Keratinocyte (primary cell): ENCODE data around the gene ALK. TPM values are rescaled to one million over a fixed set of nuclear protein-coding genes. Genes with fewer than 3 reads are reported as not detected.

Experiments used
- DNase-seq: peaks from one replicate; pipeline ENCODE4 v3.0.0-alpha.2; 2011; ENCODE audit warnings: low read depth, missing footprints, low spot score
- FAIRE-seq: peaks from 2 replicates; lab custom pipeline; 2011; peaks lifted over from hg19 to GRCh38; lab: Jason Lieb, UNC
- H2AFZ ChIP-seq: 2 replicates; pipeline ENCODE4 v1.6.0; 2012; ENCODE audit warnings: low read length, control low read depth, inconsistent platforms; ENCODE audit not compliant: control insufficient read depth
- H3K27ac ChIP-seq: 2 replicates; pipeline ENCODE4 v1.5.1; 2011; ENCODE audit warnings: low read length; ENCODE audit not compliant: control insufficient read depth, insufficient read depth
- H3K27me3 ChIP-seq: 3 replicates; pipeline ENCODE4 v1.6.0; 2011; ENCODE audit warnings: low read length; ENCODE audit not compliant: control insufficient read depth, insufficient read depth; ENCODE audit errors: extremely low read depth
- H3K36me3 ChIP-seq, 2 experiments: 2 replicates in 1 of 2; 3 replicates in 1 of 2; pipeline ENCODE4 v1.5.1; 2011; ENCODE audit warnings: low read length in 2 of 2, mild to moderate bottlenecking in 1 of 2; ENCODE audit not compliant: control insufficient read depth in 2 of 2, insufficient read depth in 2 of 2; ENCODE audit errors: extremely low read depth in 1 of 2
- H3K4me1 ChIP-seq: 3 replicates; pipeline ENCODE4 v1.5.1; 2011; ENCODE audit warnings: low read length; ENCODE audit not compliant: control insufficient read depth, insufficient read depth; ENCODE audit errors: extremely low read depth
- H3K4me2 ChIP-seq: 3 replicates; pipeline ENCODE4 v1.6.0; 2011; ENCODE audit warnings: low read depth, low read length; ENCODE audit not compliant: control insufficient read depth, insufficient read depth; ENCODE audit errors: extremely low read depth
- H3K4me3 ChIP-seq, 3 experiments: fragments of 200-600 bp in 1 of 3; sonication (generic) in 1 of 3; 2 replicates in 2 of 3; 3 replicates in 1 of 3; pipeline ENCODE4 v1.5.1; 2011 to 2016; ENCODE audit warnings: low read length in 3 of 3, mild to moderate bottlenecking in 3 of 3, control low read depth in 2 of 3, inconsistent platforms in 1 of 3, low read depth in 1 of 3, mixed read lengths in 1 of 3, mixed run types in 1 of 3, moderate library complexity in 1 of 3; ENCODE audit not compliant: control insufficient read depth in 2 of 3, insufficient read depth in 2 of 3; ENCODE audit errors: extremely low read depth in 1 of 3
- H3K79me2 ChIP-seq: 2 replicates; pipeline ENCODE4 v1.6.0; 2012; ENCODE audit warnings: low read length; ENCODE audit not compliant: control insufficient read depth, insufficient read depth
- H3K9ac ChIP-seq: 3 replicates; pipeline ENCODE4 v1.6.0; 2011; ENCODE audit warnings: low read length; ENCODE audit not compliant: control insufficient read depth, insufficient read depth; ENCODE audit errors: extremely low read depth
- H3K9me1 ChIP-seq: 3 replicates; pipeline ENCODE4 v1.6.0; 2011; ENCODE audit warnings: low read length; ENCODE audit not compliant: control insufficient read depth, insufficient read depth; ENCODE audit errors: extremely low read depth
- H3K9me3 ChIP-seq: 2 replicates; pipeline ENCODE4 v1.5.1; 2012; ENCODE audit warnings: low read depth, low read length; ENCODE audit not compliant: control insufficient read depth
- H4K20me1 ChIP-seq: 3 replicates; pipeline ENCODE4 v1.6.0; 2011; ENCODE audit warnings: low read length; ENCODE audit not compliant: control insufficient read depth, insufficient read depth; ENCODE audit errors: extremely low read depth
- EZH2 ChIP-seq: IDR thresholded peaks from one replicate; pipeline ENCODE4 v1.6.1; 2012; ENCODE audit warnings: inconsistent platforms, mild to moderate bottlenecking, low read length, moderate library complexity
- dilution Hi-C: fragments of 300-500 bp; cut with MboI; formaldehyde crosslinking; loops from one replicate; pipeline ENCODE4 v1.7.0; 2020; ENCODE audit warnings: low sequenced_read_pairs; ENCODE audit not compliant: extremely low pct_ligation_motif_present
- polyA plus RNA-seq, 5 experiments: library from polyadenylated mRNA; depleted of rRNA in 3 of 5; stranded (reverse) in 3 of 5; stranded (forward) in 1 of 5; unstranded in 1 of 5; fragments of >200 nt; gene quantifications; 1 replicate in 1 of 5; 2 replicates in 3 of 5; 3 replicates in 1 of 5; pipeline versions ENCODE4 v1.2.1 to v1.2.3, GENCODE V29; 2011 to 2012; ENCODE audit warnings: missing spikeins in 2 of 5, low read depth in 1 of 5, low replicate concordance in 1 of 5
- TF ChIP-seq, protein P1 (sequence below), 3 experiments: IDR thresholded peaks in 1 of 3; conservative IDR thresholded peaks in 1 of 3; optimal IDR thresholded peaks in 1 of 3; 2 replicates in 2 of 3; 3 replicates in 1 of 3; pipeline versions ENCODE3 to v1.5.1; 2011; ENCODE audit warnings: low read length in 3 of 3, mild to moderate bottlenecking in 3 of 3, moderate library complexity in 2 of 3, control low read depth in 1 of 3, inconsistent platforms in 1 of 3; ENCODE audit not compliant: insufficient read depth in 2 of 3; ENCODE audit errors: extremely low read depth in 1 of 3

ALK gene
- polyA plus RNA-seq, 1 donor (not counting 4 experiments of a cell fraction or from before 2014, with no cell fraction given) = not detected

- FAIRE-seq (no peak), DNase-seq (no peak)
- no peak overlapping the region for H3K9ac ChIP-seq
- peaks cover 8% of the 10 kb centered on the region for H3K4me1 ChIP-seq
- no peaks in the 10 kb centered on the region for H3K36me3 ChIP-seq
- no peaks in the 10 kb centered on the region for H3K9me1 ChIP-seq
- no peak overlapping the region for H3K4me2 ChIP-seq
- no peak for TF ChIP-seq EZH2
- TF ChIP-seq, protein P1, sequence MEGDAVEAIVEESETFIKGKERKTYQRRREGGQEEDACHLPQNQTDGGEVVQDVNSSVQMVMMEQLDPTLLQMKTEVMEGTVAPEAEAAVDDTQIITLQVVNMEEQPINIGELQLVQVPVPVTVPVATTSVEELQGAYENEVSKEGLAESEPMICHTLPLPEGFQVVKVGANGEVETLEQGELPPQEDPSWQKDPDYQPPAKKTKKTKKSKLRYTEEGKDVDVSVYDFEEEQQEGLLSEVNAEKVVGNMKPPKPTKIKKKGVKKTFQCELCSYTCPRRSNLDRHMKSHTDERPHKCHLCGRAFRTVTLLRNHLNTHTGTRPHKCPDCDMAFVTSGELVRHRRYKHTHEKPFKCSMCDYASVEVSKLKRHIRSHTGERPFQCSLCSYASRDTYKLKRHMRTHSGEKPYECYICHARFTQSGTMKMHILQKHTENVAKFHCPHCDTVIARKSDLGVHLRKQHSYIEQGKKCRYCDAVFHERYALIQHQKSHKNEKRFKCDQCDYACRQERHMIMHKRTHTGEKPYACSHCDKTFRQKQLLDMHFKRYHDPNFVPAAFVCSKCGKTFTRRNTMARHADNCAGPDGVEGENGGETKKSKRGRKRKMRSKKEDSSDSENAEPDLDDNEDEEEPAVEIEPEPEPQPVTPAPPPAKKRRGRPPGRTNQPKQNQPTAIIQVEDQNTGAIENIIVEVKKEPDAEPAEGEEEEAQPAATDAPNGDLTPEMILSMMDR (optimal IDR thresholded peaks at IDR 0.05 in 1 of 3, IDR thresholded peaks at IDR 0.05 in 1 of 3, conservative IDR thresholded peaks at IDR 0.05 in 1 of 3; ENCODE audit: extremely low read depth in 1 of 3, insufficient read depth in 2 of 3, low read length in 3 of 3) = no peak
- no peak overlapping the region for H3K27ac ChIP-seq
- no peak overlapping the region for H2AFZ ChIP-seq
- dilution Hi-C loops = no loop called here
- H3K79me2 ChIP-seq = no peaks in the 10 kb centered on the region
- no peaks in the 10 kb centered on the region for H3K27me3 ChIP-seq
- no peaks in the 10 kb centered on the region for H4K20me1 ChIP-seq
- no peaks in the 10 kb centered on the region for H3K9me3 ChIP-seq
- H3K4me3 ChIP-seq = no peak overlapping the region
These were observed 324.4 kb downstream of the ALK start for GRCh38 chr2:29597035-29597434.

DNA sequence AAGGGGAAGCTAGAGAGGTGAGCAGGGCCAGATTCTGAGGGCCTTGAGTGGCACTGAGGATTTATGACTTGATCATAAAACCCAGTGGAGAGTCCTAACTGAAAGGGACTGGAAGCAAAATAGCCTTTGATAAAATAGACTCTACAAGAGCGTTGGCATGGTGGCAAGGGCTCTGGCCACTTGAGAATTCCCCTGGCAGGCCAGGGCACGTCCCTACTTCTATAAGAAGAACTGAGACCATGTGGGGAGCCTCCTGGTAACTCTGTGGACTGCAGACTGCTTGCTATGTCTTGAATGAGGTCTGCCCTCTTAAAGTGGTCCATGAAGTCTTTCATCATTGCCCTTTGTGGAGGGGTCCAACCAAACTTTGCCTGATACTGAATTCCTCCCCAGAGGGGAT, 324.8 kb downstream of the ALK start:
- Histone ChIP-seq H2AFZ (no peak overlapping the region), H3K79me2 (no peaks in the 10 kb centered on the region), H3K9me3 (no peaks in the 10 kb centered on the region), H3K4me2 (no peak overlapping the region), H3K9ac (no peak overlapping the region), H3K36me3 (no peaks in the 10 kb centered on the region), H3K27me3 (no peaks in the 10 kb centered on the region), H3K27ac (no peak overlapping the region), H3K9me1 (no peaks in the 10 kb centered on the region), H4K20me1 (no peaks in the 10 kb centered on the region), H3K4me1 (peaks cover 4% of the 10 kb centered on the region), H3K4me3 (no peak overlapping the region)
- no peak for FAIRE-seq
- no peak for TF ChIP-seq EZH2
- TF ChIP-seq, protein P1 (optimal IDR thresholded peaks at IDR 0.05 in 1 of 3, IDR thresholded peaks at IDR 0.05 in 1 of 3, conservative IDR thresholded peaks at IDR 0.05 in 1 of 3; ENCODE audit: extremely low read depth in 1 of 3, insufficient read depth in 2 of 3, low read length in 3 of 3) = no peak
- dilution Hi-C loops = no loop called here
- no peak for DNase-seq
